Kidney (tissue), 14 donors: ENCODE data around the gene TMEM151A. TPM values are rescaled to one million over a fixed set of nuclear protein-coding genes. Genes with fewer than 3 reads are reported as not detected.
"Not testable (repeated sequence)": the region's sequence is repeated elsewhere in the genome, so short reads cannot be mapped to it uniquely, and the experiment has no call there.

Experiments used
- DNase-seq, 5 donors: peaks; one replicate each; pipeline ENCODE4 v3.0.0-alpha.2; 2013 to 2020
- FAIRE-seq: peaks from 2 replicates; lab custom pipeline; 2012; peaks lifted over from hg19 to GRCh38; lab: Jason Lieb, UNC
- H3K27ac ChIP-seq, 2 donors: one replicate each; pipeline ENCODE4 v1.7.0; 2013; ENCODE audit warnings: low read depth in 2 of 2, low read length in 2 of 2, inconsistent platforms in 1 of 2
- H3K27me3 ChIP-seq: one replicate; pipeline ENCODE4 v1.7.1; 2013; ENCODE audit warnings: low read length, inconsistent platforms; ENCODE audit not compliant: control insufficient read depth, insufficient read depth
- H3K36me3 ChIP-seq, 3 donors: one replicate each; pipeline versions ENCODE4 v1.7.0 to v1.7.1; 2013; ENCODE audit warnings: low read length in 3 of 3, control low read depth in 1 of 3, inconsistent platforms in 1 of 3; ENCODE audit not compliant: insufficient read depth in 3 of 3, control insufficient read depth in 2 of 3
- H3K4me1 ChIP-seq, 3 donors: one replicate each; pipeline versions ENCODE4 v1.7.0 to v1.7.1; 2013; ENCODE audit warnings: low read length in 3 of 3, inconsistent platforms in 1 of 3, low read depth in 1 of 3; ENCODE audit not compliant: control insufficient read depth in 2 of 3, insufficient read depth in 2 of 3
- H3K4me3 ChIP-seq, 3 donors: one replicate each; pipeline versions ENCODE4 v1.7.0 to v1.8.1; 2013; ENCODE audit warnings: low read length in 3 of 3, control low read depth in 1 of 3, inconsistent platforms in 1 of 3
- H3K9ac ChIP-seq, 3 donors: one replicate each; pipeline versions ENCODE4 v1.7.0 to v1.7.1; 2013; ENCODE audit warnings: low read length in 3 of 3, control low read depth in 1 of 3, inconsistent platforms in 1 of 3
- H3K9me3 ChIP-seq, 3 donors: one replicate each; pipeline versions ENCODE4 v1.7.0 to v1.7.1; 2013; ENCODE audit warnings: low read length in 3 of 3, control low read depth in 1 of 3, inconsistent platforms in 1 of 3; ENCODE audit not compliant: control insufficient read depth in 2 of 3, insufficient read depth in 1 of 3
- CTCF ChIP-seq: IDR thresholded peaks from 3 replicates; pipeline ENCODE4 v1.5.1; 2012; ENCODE audit warnings: mild to moderate bottlenecking, moderate library complexity, borderline replicate concordance; ENCODE audit not compliant: insufficient read depth; ENCODE audit errors: extremely low read depth
- intact Hi-C: fragments of 100-400 bp; cut with DNase I; formaldehyde crosslinking; loops from one replicate; pipeline ENCODE4 v1.11.1; 2022
- polyA plus RNA-seq: library from polyadenylated mRNA; stranded (reverse); fragments of 350-450 nt; fragmentation: Illumina TruSeq; extraction: RNeasy Lipid Tissue Mini Kit (QIAGEN cat#74804); gene quantifications from one replicate; pipeline ENCODE4 v1.2.3, GENCODE V29; 2014; ENCODE audit warnings: low read depth, low replicate concordance; ENCODE audit not compliant: insufficient read depth
- total RNA-seq: library from RNA; stranded (reverse); fragmentation: NEBNext Ultra II Directional; extraction: Animal tissue kit (Norgen Biotek cat#: 25700); gene quantifications from one replicate; pipeline ENCODE4 v1.2.1, GENCODE V29; 2021
- donor health status: control.
- donor health status: control.
- donor health status: control.
- donor health status: control.
- donor health status: control.
- donor health status: DM: yes; HTN: yes; CAD: no.
- donor health status: Normal renal cell carcinoma (clear cell type).

Gene TMEM151A
- total and polyA plus RNA-seq, 2 donors from 2014 or later = 0.19 TPM; not detected in 1

DNA sequence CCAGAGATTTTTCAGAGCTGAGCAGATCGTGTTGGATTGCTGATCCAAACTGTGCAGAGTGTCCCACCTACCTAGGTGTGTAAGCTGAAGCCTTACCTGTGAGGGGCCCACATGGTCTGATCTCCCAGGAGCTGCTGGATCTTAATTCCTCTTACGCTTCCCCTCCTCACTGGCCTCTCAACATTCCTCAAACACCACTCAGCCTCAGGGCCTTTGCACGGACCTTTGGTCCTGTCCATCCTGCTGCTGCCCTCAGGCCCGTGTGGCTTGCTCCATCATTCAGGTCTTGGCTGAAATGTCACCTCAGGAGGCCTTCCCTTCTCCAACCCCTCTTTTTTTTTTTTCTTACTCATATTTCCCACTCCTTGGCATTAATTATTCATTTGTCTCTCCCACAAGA lies 44.4 kb upstream of the TMEM151A start:
- DNase-seq = no peak
- Histone ChIP-seq H3K9me3 (no peaks in the 10 kb centered on the region), H3K4me1 (no peaks in the 10 kb centered on the region), H3K27me3 (no peaks in the 10 kb centered on the region), H3K27ac (no peak overlapping the region), H3K36me3 (peaks cover 0 to 3% (median 0%) of the 10 kb centered on the region in 3 donors), H3K4me3 (no peak overlapping the region), H3K9ac (no peak overlapping the region)
- no peak for TF ChIP-seq CTCF
- FAIRE-seq = no peak
- intact Hi-C loops = no loop called here

- H3K9me3 ChIP-seq = no peaks in the 10 kb centered on the region
- no peak for FAIRE-seq
- H3K27ac ChIP-seq = no peak overlapping the region
- intact Hi-C loops = no loop called here
- H3K4me1 ChIP-seq = no peaks in the 10 kb centered on the region
- no peak overlapping the region for H3K9ac ChIP-seq
- no peak for DNase-seq
- no peak for TF ChIP-seq CTCF
- H3K4me3 ChIP-seq = no peak overlapping the region
- H3K27me3 ChIP-seq = no peaks in the 10 kb centered on the region
- H3K36me3 ChIP-seq = peaks cover 0 to 3% (median 0%) of the 10 kb centered on the region in 3 donors
Observed at GRCh38 chr11:66247801-66248200, 43.9 kb upstream of the TMEM151A start.

DNA sequence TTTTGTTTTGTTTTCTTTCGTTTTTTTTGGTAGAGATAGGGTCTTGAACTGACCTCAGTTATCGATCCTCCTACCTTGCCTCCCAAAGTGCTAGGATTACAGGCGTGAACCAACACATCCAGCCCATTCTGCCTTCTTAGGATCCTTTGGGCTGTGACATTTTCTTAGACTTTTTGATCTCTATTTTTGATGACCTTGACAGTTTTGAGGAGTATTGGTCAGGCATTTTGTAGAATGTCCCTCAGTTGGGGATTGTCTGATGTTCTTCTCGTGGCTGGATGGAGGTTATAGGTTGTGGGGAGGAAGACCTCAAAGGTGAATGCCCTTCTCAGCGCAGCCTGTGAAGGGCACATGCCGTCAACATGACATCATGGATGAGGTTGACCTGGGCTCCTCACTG lies 42.8 kb upstream of the TMEM151A start:
- H3K9me3 ChIP-seq = no peaks in the 10 kb centered on the region
- DNase-seq (no peak), FAIRE-seq (no peak)
- H3K4me1 ChIP-seq = no peaks in the 10 kb centered on the region
- no peak overlapping the region for H3K9ac ChIP-seq
- H3K4me3 ChIP-seq = no peak overlapping the region
- no peak for TF ChIP-seq CTCF
- peaks cover 0 to 3% (median 0%) of the 10 kb centered on the region in 3 donors for H3K36me3 ChIP-seq
- H3K27ac ChIP-seq = no peak overlapping the region
- intact Hi-C loops = no loop called here
- H3K27me3 ChIP-seq = no peaks in the 10 kb centered on the region

DNA sequence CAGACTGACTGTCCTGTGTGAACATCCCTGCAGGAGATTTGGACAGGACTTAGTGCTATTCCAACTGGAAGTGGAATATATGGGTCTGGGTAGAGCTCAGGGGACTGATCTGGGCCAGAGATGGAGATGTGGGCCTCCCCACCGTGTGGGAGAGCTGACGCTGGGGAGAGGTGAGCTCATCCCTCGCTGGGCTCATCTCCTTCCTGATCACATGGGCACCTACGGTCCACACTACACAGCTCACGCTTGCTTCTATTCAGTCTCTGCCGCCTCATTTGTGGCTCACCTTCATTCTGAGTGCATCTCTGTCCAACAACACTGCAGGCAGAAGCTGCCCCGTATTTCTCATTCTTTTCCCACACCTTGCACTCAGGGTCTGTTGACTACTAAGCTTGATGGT lies 39.9 kb upstream of the TMEM151A start:
- no peaks in the 10 kb centered on the region for H3K36me3 ChIP-seq
- H3K9me3 ChIP-seq = no peaks in the 10 kb centered on the region
- intact Hi-C loops = no loop called here
- DNase-seq = no peak
- H3K27me3 ChIP-seq = no peaks in the 10 kb centered on the region
- no peak for FAIRE-seq
- no peak overlapping the region for H3K4me3 ChIP-seq
- H3K4me1 ChIP-seq = peaks cover 0 to 2% (median 0%) of the 10 kb centered on the region in 3 donors
- no peak overlapping the region for H3K27ac ChIP-seq
- TF ChIP-seq CTCF = no peak
- no peak overlapping the region for H3K9ac ChIP-seq

DNA sequence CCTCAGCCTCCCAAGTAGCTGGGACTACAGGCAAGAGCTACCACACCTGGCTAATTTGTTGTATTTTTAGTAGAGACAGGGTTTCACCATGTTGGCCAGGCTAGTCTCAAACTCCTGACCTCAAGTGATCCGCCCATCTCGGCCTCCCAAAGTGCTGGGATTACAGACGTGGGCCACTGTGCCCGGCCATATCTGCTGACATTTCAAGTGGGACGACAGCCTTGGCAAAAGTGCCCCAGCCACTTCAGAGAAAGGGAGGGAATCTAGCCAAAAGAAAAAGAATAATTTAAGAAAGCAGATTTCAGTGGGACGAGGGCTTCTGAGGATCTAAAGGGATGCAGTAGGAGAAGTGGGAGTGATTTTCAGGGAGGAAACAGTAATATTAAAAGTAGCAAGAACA lies 38.6 kb upstream of the TMEM151A start:
- H3K9me3 ChIP-seq, H3K9ac ChIP-seq, DNase-seq, H3K36me3 ChIP-seq, H3K4me3 ChIP-seq, H3K4me1 ChIP-seq, FAIRE-seq, intact Hi-C loops, H3K27me3 ChIP-seq, H3K27ac ChIP-seq: not testable (repeated sequence)
